ENCODE data around the gene WDR83. TPM values are rescaled to one million over a fixed set of nuclear protein-coding genes. Genes with fewer than 3 reads are reported as not detected.
"Not testable (repeated sequence)": the region's sequence is repeated elsewhere in the genome, so short reads cannot be mapped to it uniquely, and the experiment has no call there.

The WDR83 gene
- total RNA-seq, 1 experiment from 2014 or later: 9.6 TPM

- no peak for DNase-seq (ENCODE audit: low read depth)
Measured at GRCh38 chr19:12685831-12686230, 19.2 kb downstream of the WDR83 start.

GRCh38 chr19:12687496-12688196, 21.0 kb downstream of the WDR83 start, which contains the start of gene GNG14:
Gene GNG14 (plus strand): TSS chr19:12687998. CDS start chr19:12688049, 51 bp downstream.
- DNase-seq (ENCODE audit: low read depth): no peak

- no peak for DNase-seq (ENCODE audit: low read depth)
Measured at GRCh38 chr19:12689012-12689411, 22.4 kb downstream of the WDR83 start.

GRCh38 chr19:12689581-12690216, 23.1 kb downstream of the WDR83 start:
- no peak for DNase-seq (ENCODE audit: low read depth)

GRCh38 chr19:12692960-12693359, 26.4 kb downstream of the WDR83 start:
- no peak for DNase-seq (ENCODE audit: low read depth)

GRCh38 chr19:12694641-12695040, 28.0 kb downstream of the WDR83 start:
- no peak for DNase-seq (ENCODE audit: low read depth)

- no peak for DNase-seq (ENCODE audit: low read depth)
Measured at GRCh38 chr19:12695096-12695495, 28.5 kb downstream of the WDR83 start.

GRCh38 chr19:12695514-12695913, 28.9 kb downstream of the WDR83 start:
- no peak for DNase-seq (ENCODE audit: low read depth)

- DNase-seq (ENCODE audit: low read depth): peak; percentile 9
Measured at GRCh38 chr19:12695997-12696365, 29.4 kb downstream of the WDR83 start.

GRCh38 chr19:12696366-12697335, 30.0 kb downstream of the WDR83 start, which contains the start of gene FBXW9:
Gene FBXW9 (minus strand): TSS chr19:12696631. CDS start chr19:12696581, 50 bp downstream.
- peak; percentile 92 for DNase-seq (ENCODE audit: low read depth)

- DNase-seq (ENCODE audit: low read depth): not testable (repeated sequence)
Measured at GRCh38 chr19:12697425-12697824, 30.8 kb downstream of the WDR83 start.

- no peak for DNase-seq (ENCODE audit: low read depth)
Measured at GRCh38 chr19:12698138-12698537, 31.5 kb downstream of the WDR83 start.

GRCh38 chr19:12701596-12702282, 35.1 kb downstream of the WDR83 start:
- no peak for DNase-seq (ENCODE audit: low read depth)

- DNase-seq (ENCODE audit: low read depth): peak; percentile 38
Measured at GRCh38 chr19:12703046-12703445, 36.4 kb downstream of the WDR83 start.

GRCh38 chr19:12705169-12705568, 38.6 kb downstream of the WDR83 start:
- DNase-seq (ENCODE audit: low read depth): no peak

- no peak for DNase-seq (ENCODE audit: low read depth)
Measured at GRCh38 chr19:12705654-12706331, 39.2 kb downstream of the WDR83 start.

- no peak for DNase-seq (ENCODE audit: low read depth)
Measured at GRCh38 chr19:12706332-12706718, 39.7 kb downstream of the WDR83 start.

GRCh38 chr19:12708641-12709040, 42.0 kb downstream of the WDR83 start:
- DNase-seq (ENCODE audit: low read depth): no peak

GRCh38 chr19:12711187-12711586, 44.6 kb downstream of the WDR83 start:
- no peak for DNase-seq (ENCODE audit: low read depth)

GRCh38 chr19:12712077-12712476, 45.5 kb downstream of the WDR83 start:
- not testable (repeated sequence) for DNase-seq (ENCODE audit: low read depth)

- DNase-seq (ENCODE audit: low read depth): not testable (repeated sequence)
Measured at GRCh38 chr19:12713304-12713703, 46.7 kb downstream of the WDR83 start.

Measured in M059J (cell line).